Adrenal gland (tissue), 12 donors: ENCODE measurements around the gene SYT2. TPM values are rescaled to one million over a fixed set of nuclear protein-coding genes. Genes with fewer than 3 reads are reported as not detected.

Source experiments
- DNase-seq, 7 donors: peaks; one replicate each; pipeline ENCODE4 v3.0.0-alpha.2; 2019 to 2020
- H3K27ac ChIP-seq, 5 donors: fragments of 200-600 bp; sonication (generic) in 4 of 5; 1 replicate in 3 of 5; 2 replicates in 2 of 5; pipeline versions ENCODE4 v1.5.1 to v1.8.0; 2016 to 2020; ENCODE audit warnings: mild to moderate bottlenecking in 1 of 5
- H3K27me3 ChIP-seq: fragments of 200-600 bp; 2 replicates; pipeline ENCODE4 v1.8.0; 2021
- H3K36me3 ChIP-seq, 2 donors: fragments of 200-600 bp; replicated peaks in 1 of 2; 1 replicate in 1 of 2; 2 replicates in 1 of 2; pipeline versions ENCODE4 v1.5.1 to v1.8.0; 2018 to 2022
- H3K4me1 ChIP-seq, 2 donors: fragments of 200-600 bp; replicated peaks in 1 of 2; 1 replicate in 1 of 2; 2 replicates in 1 of 2; pipeline versions ENCODE4 v1.5.1 to v1.8.0; 2018 to 2021
- H3K4me3 ChIP-seq, 4 donors: fragments of 200-600 bp; sonication (generic) in 3 of 4; one replicate each; pipeline ENCODE4 v1.5.1; 2016 to 2018
- H3K9me3 ChIP-seq, 3 donors: fragments of 200-600 bp; sonication (generic) in 1 of 3; replicated peaks in 1 of 3; 1 replicate in 2 of 3; 2 replicates in 1 of 3; pipeline versions ENCODE4 v1.5.1 to v1.8.0; 2016 to 2021
- CTCF ChIP-seq, 6 experiments: fragments of 450-650 bp in 4 of 6; fragments of 200-600 bp in 2 of 6; sonication (generic) in 1 of 6; IDR thresholded peaks; 1 replicate in 5 of 6; 2 replicates in 1 of 6; pipeline versions ENCODE4 v1.5.1 to v1.8.0; 2016 to 2021; ENCODE audit warnings: antibody characterized with exemption in 6 of 6, mild to moderate bottlenecking in 2 of 6, moderate library complexity in 1 of 6
- POLR2A ChIP-seq, 2 donors: fragments of 450-650 bp; IDR thresholded peaks; one replicate each; pipeline ENCODE4 v1.6.1; 2017; ENCODE audit warnings: antibody characterized with exemption in 2 of 2, mild to moderate bottlenecking in 2 of 2, moderate library complexity in 1 of 2
- WGBS, 4 donors: extraction: QIAGEN DNeasy Blood & Tissue Kit in 2 of 4; methylation state at CpG; one replicate each; pipeline versions ENCODE4 v1.1.5 to v1.1.7; 2013 to 2017; 5-methylcytosine and 5-hydroxymethylcytosine counted together
- intact Hi-C, 2 donors: fragments of 100-400 bp; cut with DNase I; formaldehyde crosslinking; loops; one replicate each; pipeline versions ENCODE4 v1.14.1 to v1.15.0; 2022 to 2023
- polyA plus RNA-seq, 3 donors: library from polyadenylated mRNA; stranded (reverse); fragments of 200-250 nt in 2 of 3; fragments of 350-450 nt in 1 of 3; fragmentation: Illumina TruSeq in 1 of 3; extraction: RNeasy Lipid Tissue Mini Kit (QIAGEN cat#74804) in 1 of 3; gene quantifications; one replicate each; pipeline ENCODE4 v1.2.3, GENCODE V29; 2013 to 2014
- total RNA-seq, 9 donors: library from RNA; depleted of rRNA in 4 of 9; stranded (reverse); fragments of >200 nt in 4 of 9; fragments of 120-200 nt in 1 of 9; fragmentation: NEBNext Ultra II Directional in 1 of 9; extraction: Animal tissue kit (Norgen Biotek cat#: 25700) in 1 of 9; gene quantifications; one replicate each; pipeline versions ENCODE4 v1.1.0 to v1.2.4, GENCODE V29; 2013 to 2023
- donor health status: healthy with polysubstance abuse.
- donor health status: Bipolar disorder and iron deficiency.
- donor health status: DM: yes; HTN: yes; CAD: no.
- donor health status: DM: no; HTN: no; CAD: no.
- donor health status: DM: no; HTN: no; CAD: no.
- donor health status: DM: yes; HTN: yes; CAD: no.

SYT2 gene
- total and polyA plus RNA-seq, 12 donors: 0.08 to 3.8 (median 0.44) TPM; not detected in 3

- Histone ChIP-seq H3K4me1 (peaks cover 5 to 54% of the 10 kb centered on the region in 2 donors), H3K27me3 (no peaks in the 10 kb centered on the region), H3K4me3 (no peak overlapping the region), H3K9me3 (no peaks in the 10 kb centered on the region), H3K27ac (peak overlapping the region in 2 of 5 donors; percentile 43 to 46), H3K36me3 (no peaks in the 10 kb centered on the region)
- TF ChIP-seq CTCF (IDR thresholded peaks at IDR 0.05): no peak
- no peak for TF ChIP-seq POLR2A (IDR thresholded peaks at IDR 0.05)
- 85 to 91% (median 87%) methylated on average over 2 of the region's 2 CpGs for WGBS, 4 donors
- intact Hi-C loops: no loop called here
- DNase-seq: no peak
Measured at GRCh38 chr1:202565890-202566602, 144.2 kb downstream of the SYT2 start.

- TF ChIP-seq POLR2A (IDR thresholded peaks at IDR 0.05) (no peak), CTCF (IDR thresholded peaks at IDR 0.05) (no peak)
- Histone ChIP-seq H3K4me1 (peaks cover 5 to 58% of the 10 kb centered on the region in 2 donors), H3K9me3 (no peaks in the 10 kb centered on the region), H3K27me3 (no peaks in the 10 kb centered on the region), H3K4me3 (no peak overlapping the region), H3K27ac (peak overlapping the region in 2 of 5 donors; percentile 43 to 49), H3K36me3 (no peaks in the 10 kb centered on the region)
- intact Hi-C loops: no loop called here
- 78 to 95% (median 87%) methylated on average over 2 of the region's 2 CpGs for WGBS, 4 donors
- no peak for DNase-seq
Measured at GRCh38 chr1:202564958-202565495, 145.2 kb downstream of the SYT2 start.

- no peak for DNase-seq
- Histone ChIP-seq H3K4me3 (no peak overlapping the region), H3K9me3 (no peaks in the 10 kb centered on the region), H3K36me3 (no peaks in the 10 kb centered on the region), H3K27ac (peak overlapping the region in 1 of 5 donors; percentile 43), H3K4me1 (peaks cover 5 to 53% of the 10 kb centered on the region in 2 donors), H3K27me3 (no peaks in the 10 kb centered on the region)
- TF ChIP-seq POLR2A (IDR thresholded peaks at IDR 0.05) (no peak), CTCF (IDR thresholded peaks at IDR 0.05) (no peak)
- intact Hi-C loops: no loop called here
- WGBS, 4 donors: 87 to 100% (median 93%) methylated on average over 1 of the region's 1 CpG
Measured at GRCh38 chr1:202563818-202564217, 146.4 kb downstream of the SYT2 start.

GRCh38 chr1:202562444-202563060 is 147.7 kb downstream of the SYT2 start:
- Histone ChIP-seq H3K36me3 (no peaks in the 10 kb centered on the region), H3K4me3 (no peak overlapping the region), H3K9me3 (no peaks in the 10 kb centered on the region), H3K27ac (peak overlapping the region in 1 of 5 donors; percentile 19), H3K27me3 (no peaks in the 10 kb centered on the region), H3K4me1 (peaks cover 5 to 53% of the 10 kb centered on the region in 2 donors)
- intact Hi-C loops: no loop called here
- 87 to 91% (median 89%) methylated on average over 13 of the region's 13 CpGs for WGBS, 4 donors
- TF ChIP-seq POLR2A (IDR thresholded peaks at IDR 0.05): no peak
- TF ChIP-seq CTCF (IDR thresholded peaks at IDR 0.05): no peak
- no peak for DNase-seq
